Psoas muscle (tissue), 8 donors: ENCODE data around the gene TMEM94. TPM values are rescaled to one million over a fixed set of nuclear protein-coding genes. Genes with fewer than 3 reads are reported as not detected.

Experiments used
- ATAC-seq, 4 donors: fragments of 200-7000 bp; cut with Tn5 transposase; one replicate each; pipeline ENCODE4 v1.9.1; 2020; ENCODE audit warnings: moderate library complexity in 3 of 4, mild to moderate bottlenecking in 2 of 4
- DNase-seq, 2 donors: peaks; one replicate each; pipeline ENCODE4 v3.0.0-alpha.2; 2020
- H3K27ac ChIP-seq: fragments of 200-600 bp; one replicate; pipeline ENCODE4 v1.8.0; 2022
- H3K27me3 ChIP-seq, 3 donors: fragments of 200-600 bp in 1 of 3; one replicate each; pipeline versions ENCODE4 v1.6.1 to v1.8.0; 2013 to 2022; ENCODE audit warnings: low read length in 2 of 3, mild to moderate bottlenecking in 2 of 3, moderate library complexity in 1 of 3; ENCODE audit not compliant: insufficient read depth in 3 of 3
- H3K36me3 ChIP-seq, 2 donors: fragments of 200-600 bp in 1 of 2; one replicate each; pipeline versions ENCODE4 v1.6.1 to v1.8.0; 2013 to 2022; ENCODE audit warnings: low read depth in 1 of 2, mild to moderate bottlenecking in 1 of 2, moderate library complexity in 1 of 2; ENCODE audit not compliant: insufficient read depth in 1 of 2
- H3K4me1 ChIP-seq: fragments of 200-600 bp; one replicate; pipeline ENCODE4 v1.8.0; 2022
- H3K4me3 ChIP-seq: fragments of 200-600 bp; one replicate; pipeline ENCODE4 v1.8.0; 2022; ENCODE audit warnings: mild to moderate bottlenecking
- H3K9me3 ChIP-seq: fragments of 200-600 bp; one replicate; pipeline ENCODE4 v1.8.0; 2022
- CTCF ChIP-seq: fragments of 200-600 bp; IDR thresholded peaks from one replicate; pipeline ENCODE4 v1.8.0; 2022; ENCODE audit warnings: antibody characterized with exemption
- WGBS, 3 donors: extraction: QIAGEN DNeasy Blood & Tissue Kit; methylation state at CpG; one replicate each; pipeline versions ENCODE4 v1.1.6 to v1.1.7; 2013; 5-methylcytosine and 5-hydroxymethylcytosine counted together
- intact Hi-C, 2 donors: fragments of 100-400 bp; cut with DNase I; formaldehyde crosslinking; loops; one replicate each; pipeline versions ENCODE4 v1.11.0 to v1.14.2; 2022
- polyA plus RNA-seq, 3 donors: library from polyadenylated mRNA; stranded (reverse); fragments of 200-250 nt; gene quantifications; one replicate each; pipeline ENCODE4 v1.2.3, GENCODE V29; 2013
- total RNA-seq, 4 donors: library from RNA; stranded (reverse); fragmentation: NEBNext Ultra II Directional in 2 of 4; extraction: Animal tissue kit (Norgen Biotek cat#: 25700) in 2 of 4; gene quantifications; one replicate each; pipeline versions ENCODE4 v1.2.1 to v1.2.4, GENCODE V29; 2021 to 2023
- donor health status: healthy with polysubstance abuse.
- donor health status: DM: no; HTN: no; CAD: no; lungs with moderate emphysema.
- donor health status: Bipolar disorder and iron deficiency.
- donor health status: healthy.
- donor health status: DM: yes; HTN: yes; CAD: no.
- donor health status: DM: no; HTN: no; CAD: no.
- donor health status: DM: no; HTN: no; CAD: no.
- donor health status: DM: yes; HTN: yes; CAD: no.

The TMEM94 gene
- total and polyA plus RNA-seq, 7 donors = 18.7 to 64.3 (median 47.5) TPM

DNA sequence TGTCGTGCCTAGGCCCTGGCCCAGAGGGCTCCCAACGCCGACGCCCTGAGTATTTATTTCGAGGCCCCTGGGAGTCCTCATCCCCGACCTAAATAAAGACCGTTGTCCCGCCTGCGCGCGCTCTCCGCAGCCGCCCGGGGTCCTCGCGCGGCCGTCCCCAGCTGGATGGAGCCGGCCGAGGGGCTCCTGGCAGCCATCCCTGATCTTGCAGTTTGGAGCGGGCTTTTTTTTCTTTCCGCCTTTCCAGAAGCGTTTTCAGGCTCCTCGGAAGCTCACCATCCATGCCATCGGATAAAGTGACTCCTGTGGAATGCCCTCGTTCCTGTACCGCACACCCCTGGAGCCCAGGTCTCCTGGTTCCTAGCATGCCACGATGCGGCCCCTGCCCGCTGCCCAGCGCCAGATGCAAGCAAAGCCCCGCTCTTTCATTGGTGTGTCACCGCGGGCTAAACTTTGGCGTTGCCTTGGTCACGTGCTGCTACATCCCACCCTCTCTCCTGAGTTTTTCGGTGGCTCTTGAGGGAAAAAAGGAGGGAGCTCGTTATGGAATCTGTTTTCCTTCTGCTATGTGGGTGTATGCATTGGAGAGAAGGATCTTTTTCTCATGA is 716 bp downstream of the TMEM94 start:
- DNase-seq (peak; percentile 32 to 59), ATAC-seq (peak in 3 of 4 donors; percentile 13 to 36 (median 17))
- no peak for TF ChIP-seq CTCF
- Histone ChIP-seq H3K4me1 (peaks cover 42% of the 10 kb centered on the region), H3K27ac (peak overlapping the region; percentile 98), H3K36me3 (no peaks in the 10 kb centered on the region), H3K4me3 (peak overlapping the region; percentile 95), H3K27me3 (no peaks in the 10 kb centered on the region), H3K9me3 (no peaks in the 10 kb centered on the region)
- intact Hi-C loops = loop anchor here (5.0 kb wide), 2 partner anchors 55 to 60 kb away; partner anchors contain the start of genes CASKIN2 (in 1 of the 2) and TSEN54 (in 1 of the 2)
- 0 to 2% (median 1%) methylated on average over 38 of the region's 38 CpGs for WGBS, 3 donors

GRCh38 chr17:75459246-75459589 is 2.8 kb downstream of the TMEM94 start:
- TF ChIP-seq CTCF = no peak
- WGBS, 3 donors = 16 to 29% (median 27%) methylated on average over 1 of the region's 1 CpG
- peak overlapping the region; percentile 98 for H3K27ac ChIP-seq
- H3K4me3 ChIP-seq = peak overlapping the region; percentile 43
- DNase-seq = no peak
- intact Hi-C loops = loop anchor here (5.0 kb wide), 2 partner anchors 53 to 58 kb away; partner anchors contain the start of genes CASKIN2 (in 1 of the 2) and TSEN54 (in 1 of the 2)
- H3K9me3 ChIP-seq = no peaks in the 10 kb centered on the region
- peaks cover 45% of the 10 kb centered on the region for H3K4me1 ChIP-seq
- peak in 3 of 4 donors; percentile 42 to 61 (median 47) for ATAC-seq
- no peaks in the 10 kb centered on the region for H3K27me3 ChIP-seq
- no peaks in the 10 kb centered on the region for H3K36me3 ChIP-seq

DNA sequence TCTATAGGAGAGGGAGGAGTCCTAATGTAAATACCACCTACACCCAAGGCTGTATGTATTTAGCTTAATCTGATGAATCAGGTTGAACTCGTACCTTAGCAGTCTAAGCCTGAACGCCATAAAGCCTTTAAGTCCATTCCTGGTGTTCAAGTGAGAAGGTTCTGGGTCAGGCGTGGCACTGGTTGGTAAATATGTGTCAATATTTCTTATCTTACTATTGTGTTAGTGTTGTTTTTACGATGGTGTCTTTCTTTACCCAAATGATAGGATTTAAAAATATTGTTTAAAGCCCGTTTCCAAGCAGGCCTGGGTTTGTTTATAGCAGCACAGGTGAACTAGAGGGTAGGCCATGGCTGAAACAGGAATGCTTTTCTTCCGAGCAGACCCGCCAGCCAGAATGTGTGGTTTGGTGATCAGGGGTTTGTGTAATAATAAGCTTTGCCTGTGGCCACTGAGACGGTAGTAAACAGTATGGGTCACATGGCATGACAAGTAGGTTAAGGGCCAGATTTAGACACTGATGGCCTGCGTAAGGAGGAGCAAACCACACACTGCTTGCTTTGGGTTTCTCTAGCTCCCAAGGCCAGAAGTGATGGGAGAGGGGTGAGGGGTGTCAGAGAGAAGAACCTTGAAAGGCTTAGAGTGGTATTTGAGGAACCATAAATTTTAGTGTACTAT is 3.3 kb downstream of the TMEM94 start:
- ATAC-seq = peak; percentile 84 to 88 (median 85)
- Histone ChIP-seq H3K9me3 (no peaks in the 10 kb centered on the region), H3K27ac (peak overlapping the region; percentile 98), H3K36me3 (no peaks in the 10 kb centered on the region), H3K4me1 (peaks cover 45% of the 10 kb centered on the region), H3K27me3 (no peaks in the 10 kb centered on the region), H3K4me3 (peak overlapping the region; percentile 43)
- no peak for DNase-seq
- TF ChIP-seq CTCF = no peak
- intact Hi-C loops = loop anchor here (5.0 kb wide), 2 partner anchors 53 to 58 kb away; partner anchors contain the start of genes CASKIN2 (in 1 of the 2) and TSEN54 (in 1 of the 2)
- 23 to 39% (median 24%) methylated on average over 9 of the region's 9 CpGs for WGBS, 3 donors

DNA sequence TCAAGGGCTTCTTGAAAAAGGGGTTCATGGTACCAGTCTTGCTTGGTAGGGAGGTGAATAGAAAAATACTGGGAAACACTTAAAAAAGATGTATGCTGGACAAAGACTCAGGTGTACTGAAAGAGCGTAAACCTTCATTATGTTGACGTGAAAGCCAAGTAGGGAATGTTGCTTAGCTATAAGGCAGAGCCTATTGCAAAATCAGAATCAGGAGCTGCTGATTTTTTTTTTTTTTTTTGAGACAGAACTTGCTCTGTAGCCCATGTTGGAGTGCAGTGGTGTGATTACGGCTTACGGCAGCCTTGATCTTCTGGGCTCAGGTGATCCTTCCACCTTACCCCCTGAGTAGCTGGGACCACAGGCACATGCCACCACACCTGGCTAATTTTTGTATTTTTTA is 3.9 kb downstream of the TMEM94 start:
- H3K9me3 ChIP-seq = no peaks in the 10 kb centered on the region
- no peaks in the 10 kb centered on the region for H3K36me3 ChIP-seq
- WGBS, 3 donors = 51 to 82% (median 51%) methylated on average over 4 of the region's 4 CpGs
- no peak for TF ChIP-seq CTCF
- intact Hi-C loops = no loop called here
- ATAC-seq (no peak), DNase-seq (no peak)
- H3K27me3 ChIP-seq = no peaks in the 10 kb centered on the region
- H3K4me1 ChIP-seq = peaks cover 45% of the 10 kb centered on the region
- H3K4me3 ChIP-seq = peak overlapping the region; percentile 11
- peak overlapping the region; percentile 98 for H3K27ac ChIP-seq
